Inflammatory macrophage treated with lipopolysaccharide for 1 hour (primary cell): ENCODE data around the gene PDSS2.
"Not testable (repeated sequence)": the region's sequence is repeated elsewhere in the genome, so short reads cannot be mapped to it uniquely, and the experiment has no call there.

ENCODE experiments used
- DNase-seq, 2 donors: peaks; one replicate each; pipeline ENCODE4 v3.0.0-alpha.2; 2020 to 2022

Gene PDSS2

DNA sequence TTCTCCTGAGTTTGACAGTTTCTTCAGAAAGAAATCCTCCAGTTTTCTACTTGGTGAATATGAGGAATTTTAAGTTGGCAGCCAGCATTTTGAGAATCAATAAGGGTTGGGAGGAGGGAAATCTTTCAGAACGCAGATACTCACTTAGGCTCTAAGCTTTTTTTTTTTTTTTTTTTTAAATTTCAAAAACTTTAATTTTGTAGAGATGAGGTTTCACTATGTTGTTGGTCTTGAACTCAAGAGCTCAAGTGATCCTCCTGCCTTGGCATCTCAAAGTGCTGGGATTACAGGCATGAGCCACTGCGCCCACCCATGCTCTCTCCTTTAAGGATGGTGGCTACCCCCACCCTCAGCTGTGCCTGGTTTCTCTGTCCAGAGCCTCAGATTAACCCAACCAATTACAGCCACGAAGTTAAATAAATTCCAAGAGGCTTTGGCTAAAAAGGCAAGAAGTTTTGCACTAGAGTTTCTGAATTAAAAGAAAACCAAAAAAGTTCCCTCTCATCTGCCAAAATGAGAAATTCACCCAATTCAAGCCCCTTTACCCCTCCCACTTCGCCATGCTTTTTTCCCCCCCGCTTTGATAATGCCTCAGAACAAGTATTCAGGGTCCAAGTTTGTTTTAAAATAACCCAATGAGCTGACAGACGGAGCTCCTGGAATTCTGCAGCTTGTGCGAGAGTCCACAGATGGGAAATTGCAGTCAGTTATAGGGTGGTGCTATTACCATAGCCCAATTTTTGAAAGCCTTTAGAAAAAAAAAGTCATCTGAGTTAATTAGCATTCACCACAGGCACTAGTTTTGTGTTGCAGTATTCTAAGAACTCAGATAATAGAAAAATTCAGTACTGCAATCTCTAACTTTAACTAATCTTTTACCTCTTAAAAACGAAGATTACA lies 249.7 kb downstream of the PDSS2 start:
- DNase-seq = no peak

GRCh38 chr6:107207251-107207873 lies 252.0 kb downstream of the PDSS2 start:
- no peak for DNase-seq

- DNase-seq = no peak
These were observed 254.0 kb downstream of the PDSS2 start for GRCh38 chr6:107205058-107205998.

GRCh38 chr6:107202876-107203468 lies 256.4 kb downstream of the PDSS2 start:
- no peak for DNase-seq

DNA sequence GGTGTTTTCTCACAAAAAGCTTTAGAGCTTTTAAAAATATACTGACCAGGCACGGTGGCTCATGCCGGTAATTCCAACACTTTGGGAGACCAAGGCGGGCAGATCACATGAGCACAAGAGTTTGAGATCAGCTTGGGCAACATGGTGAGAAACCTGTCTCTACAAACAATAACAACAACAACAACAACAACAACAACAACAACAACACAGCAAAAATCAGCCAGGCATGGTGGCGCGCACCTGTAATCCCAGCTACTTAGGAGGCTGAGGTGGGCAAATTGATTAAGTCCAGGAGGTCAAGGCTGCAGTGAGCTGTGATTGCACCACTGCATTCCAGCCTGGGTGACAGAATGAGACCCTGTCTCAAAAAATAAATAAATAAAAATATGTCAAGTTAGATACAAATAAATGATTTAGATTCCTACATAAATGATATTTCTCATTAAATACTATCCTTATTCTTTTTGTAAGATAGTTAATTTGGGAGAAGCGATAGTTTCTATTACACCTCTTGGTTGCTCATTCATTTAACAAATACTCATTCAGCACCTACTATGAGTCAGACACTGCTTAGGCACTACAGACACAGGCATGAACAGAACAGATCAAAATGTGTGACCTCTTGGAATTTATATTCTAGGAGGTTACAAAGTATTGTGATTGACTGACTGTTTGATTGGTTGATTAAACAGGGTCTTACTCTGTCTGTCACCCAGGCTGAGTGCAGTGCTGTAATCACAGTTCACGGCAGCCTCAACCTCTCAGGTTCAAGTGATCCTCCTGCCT lies 260.5 kb downstream of the PDSS2 start:
- no peak for DNase-seq

DNA sequence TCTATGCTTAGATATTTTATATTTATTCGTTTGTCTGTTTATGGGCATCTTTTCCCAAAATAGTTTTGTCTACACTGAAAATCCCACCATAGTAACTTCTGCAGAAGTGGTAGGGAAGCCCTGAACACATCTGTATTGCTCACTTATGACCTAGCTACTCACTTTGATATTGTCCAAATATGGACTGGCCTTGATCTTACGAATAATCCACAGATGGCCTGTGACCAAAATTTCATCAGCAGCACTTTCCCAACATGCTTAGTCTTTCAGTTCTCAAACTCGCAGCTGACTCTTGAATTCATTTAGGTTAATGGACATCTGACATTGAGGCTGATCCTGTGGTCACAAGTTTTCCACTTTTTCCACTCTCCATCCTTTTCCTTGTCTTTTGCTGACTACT lies 263.2 kb downstream of the PDSS2 start:
- DNase-seq = no peak

DNA sequence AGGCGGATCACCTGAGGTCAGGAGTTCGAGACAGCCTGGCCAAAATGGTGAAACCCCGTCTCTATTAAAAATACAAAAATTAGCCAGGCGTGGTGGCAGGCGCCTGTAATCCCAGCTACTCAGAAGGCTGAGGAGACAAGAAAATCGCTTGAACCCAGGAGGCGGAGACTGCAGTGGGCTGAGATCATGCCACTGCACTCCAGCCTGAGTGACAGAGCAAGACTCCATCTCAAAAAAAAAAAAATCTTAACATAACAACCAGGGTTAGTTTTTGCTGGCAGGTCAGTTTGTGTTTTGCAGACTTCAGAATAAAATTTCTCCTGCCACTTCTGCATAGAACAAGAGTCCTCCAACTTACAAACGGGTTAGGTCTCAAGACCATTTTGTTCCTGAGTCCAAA lies 264.6 kb downstream of the PDSS2 start:
- not testable (repeated sequence) for DNase-seq

DNA sequence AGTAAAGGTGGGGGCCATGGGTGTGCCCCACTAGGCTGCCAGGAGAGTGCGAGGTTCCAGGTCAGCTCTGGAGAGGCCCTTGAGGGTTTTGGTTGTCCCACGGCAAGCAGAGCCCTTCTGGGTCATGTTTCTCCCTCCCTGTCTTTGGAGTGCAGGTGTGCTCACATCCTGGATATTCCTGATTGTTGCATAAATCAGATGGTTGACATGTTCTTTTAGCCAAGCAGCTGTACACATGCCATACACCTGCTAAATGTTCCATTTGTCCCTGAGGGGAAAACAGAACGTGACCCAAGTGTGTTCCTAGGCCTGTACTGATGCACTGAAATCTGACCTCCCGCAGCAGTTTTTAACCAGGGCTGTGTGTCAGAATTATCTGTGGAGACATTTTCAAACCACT lies 266.5 kb downstream of the PDSS2 start:
- DNase-seq = no peak

- DNase-seq = no peak
These were observed 271.7 kb downstream of the PDSS2 start for GRCh38 chr6:107187630-107188029.

DNA sequence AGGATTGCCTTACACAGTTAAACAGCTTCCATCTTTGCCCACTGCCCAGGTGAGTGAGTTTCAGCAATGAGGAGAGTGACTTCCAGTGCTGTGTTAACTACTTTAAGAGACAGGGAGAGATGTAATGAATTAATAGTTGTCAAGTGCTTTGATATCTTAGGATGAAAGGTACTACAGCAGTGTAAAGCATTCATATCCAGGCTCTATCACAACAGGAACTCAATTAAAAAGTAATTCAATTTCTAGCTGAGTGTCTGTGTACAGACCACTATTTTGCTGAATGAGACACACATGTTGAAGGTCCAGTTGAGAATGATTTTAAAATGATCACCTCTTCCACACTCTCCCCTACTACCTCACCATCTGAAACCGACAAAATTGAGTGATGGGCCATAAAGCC lies 273.3 kb downstream of the PDSS2 start:
- DNase-seq = no peak

GRCh38 chr6:107185391-107185970 lies 273.9 kb downstream of the PDSS2 start:
- DNase-seq = no peak

- DNase-seq = no peak
These were observed 274.9 kb downstream of the PDSS2 start for GRCh38 chr6:107184435-107184834.

DNA sequence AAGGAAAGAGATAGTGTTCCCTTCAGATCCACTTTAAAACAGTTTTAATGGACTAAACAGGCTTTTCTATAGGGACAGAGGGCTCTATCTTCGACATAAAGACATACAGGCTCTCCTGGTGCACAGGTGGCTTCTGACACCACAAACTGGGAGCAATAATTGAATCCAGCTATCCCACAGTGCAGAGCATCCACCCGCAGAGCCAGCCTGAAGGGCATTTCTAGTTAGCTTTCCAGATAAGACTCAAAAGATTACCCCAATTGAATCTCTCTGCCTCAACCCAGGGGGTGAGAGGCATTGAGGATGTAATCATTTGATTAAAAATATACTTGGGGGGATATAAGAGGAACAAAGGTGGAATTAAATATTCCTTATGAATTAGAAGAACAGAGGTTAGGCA lies 279.3 kb downstream of the PDSS2 start:
- DNase-seq = no peak

- DNase-seq = no peak
These were observed 280.4 kb downstream of the PDSS2 start for GRCh38 chr6:107179004-107179403.

DNA sequence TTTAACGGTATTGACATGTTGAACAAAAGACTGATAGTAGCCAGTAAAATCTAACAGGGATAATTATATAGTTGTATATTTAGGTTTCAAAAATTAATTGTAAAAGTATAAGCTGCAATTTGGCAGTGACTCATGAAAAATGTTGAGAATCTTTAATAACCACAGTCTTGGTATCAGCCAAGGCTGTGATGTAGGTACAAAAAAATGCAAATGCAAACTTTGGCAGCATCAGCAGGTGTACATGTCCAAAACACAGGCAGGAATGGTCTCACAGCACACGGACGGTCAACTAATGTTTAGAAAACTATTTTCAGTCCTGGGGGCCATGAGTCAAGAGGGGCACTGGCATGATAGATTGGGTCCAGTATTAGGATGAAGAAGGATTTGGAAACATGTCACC lies 285.6 kb downstream of the PDSS2 start:
- DNase-seq = no peak

DNA sequence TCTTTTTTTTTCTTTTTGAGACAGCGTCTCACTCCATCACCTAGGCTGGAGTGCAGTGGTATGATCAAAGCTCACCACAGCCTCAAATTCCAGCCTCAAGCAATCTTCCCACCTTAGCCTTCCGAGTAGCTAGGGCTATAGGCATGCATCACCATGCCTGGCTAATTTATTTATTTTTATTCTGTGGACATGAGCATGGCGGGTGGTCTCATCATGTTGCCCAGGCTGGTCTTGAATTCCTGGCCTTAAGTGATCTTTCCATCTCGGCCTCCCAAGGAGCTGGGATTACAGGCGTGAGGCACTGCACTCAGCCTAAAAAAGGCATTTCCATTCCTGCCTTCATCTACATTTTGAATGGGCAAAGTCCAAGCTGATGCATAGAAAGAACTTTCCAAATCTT lies 287.9 kb downstream of the PDSS2 start:
- DNase-seq = no peak

- not testable (repeated sequence) for DNase-seq
These were observed 295.1 kb downstream of the PDSS2 start for GRCh38 chr6:107164299-107164698.

- DNase-seq = no peak
These were observed 297.8 kb downstream of the PDSS2 start for GRCh38 chr6:107161521-107161920.

GRCh38 chr6:107156617-107157016 lies 302.7 kb downstream of the PDSS2 start:
- no peak for DNase-seq

DNA sequence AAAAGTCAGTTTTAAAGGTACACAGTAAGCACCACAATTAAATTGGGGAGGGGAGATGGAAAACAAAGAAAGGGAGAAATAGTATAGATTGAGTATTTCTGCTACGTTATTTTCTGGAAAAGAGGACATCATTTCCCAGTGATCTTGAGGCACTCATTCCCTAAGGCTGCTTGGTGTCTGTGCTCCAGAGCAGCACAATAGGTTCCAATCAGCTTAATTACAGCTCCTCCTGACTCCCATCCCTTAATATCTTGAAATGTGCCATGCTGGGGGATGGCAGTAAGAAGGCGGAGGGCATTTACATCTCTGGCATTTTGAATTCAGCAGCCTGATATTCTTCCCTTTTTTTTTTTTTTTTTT lies 304.6 kb downstream of the PDSS2 start:
- DNase-seq = no peak

DNA sequence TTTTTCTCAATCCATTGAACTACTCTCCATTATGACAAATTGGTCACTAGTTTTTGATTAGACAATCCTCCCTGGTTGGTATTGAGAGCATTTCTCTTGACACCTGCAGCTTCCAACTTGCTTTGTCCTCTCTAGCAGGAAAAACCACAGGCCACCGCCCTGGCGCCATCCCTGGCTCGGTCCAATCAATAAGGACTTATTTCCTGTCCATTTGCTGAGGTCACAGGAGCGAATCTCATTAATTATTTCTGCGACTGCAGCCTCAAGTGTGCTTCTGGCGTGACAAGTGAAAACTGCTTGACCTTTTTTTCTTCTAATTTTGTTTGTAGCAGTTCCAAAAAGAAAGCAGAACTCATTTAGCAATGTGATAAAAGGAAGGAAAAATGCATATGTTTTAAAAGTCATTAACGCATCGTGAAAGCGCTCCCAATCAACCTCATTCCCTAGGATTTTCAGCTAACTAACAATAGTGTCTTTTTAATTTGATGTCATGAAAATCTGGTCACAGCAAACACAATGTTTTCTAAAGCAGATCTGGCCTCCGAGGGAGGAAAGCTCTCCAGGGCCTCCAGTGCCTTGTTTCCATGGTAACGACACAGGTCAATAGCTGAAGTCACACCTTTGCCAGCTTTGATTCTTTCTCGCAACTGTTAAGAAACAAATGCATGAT lies 305.1 kb downstream of the PDSS2 start:
- no peak for DNase-seq
